ENCODE measurements around the gene GPR153. TPM values are rescaled to one million over a fixed set of nuclear protein-coding genes. Genes with fewer than 3 reads are reported as not detected.
"Not testable (repeated sequence)": the region's sequence is repeated elsewhere in the genome, so short reads cannot be mapped to it uniquely, and the experiment has no call there.

Gene GPR153
- total and polyA plus RNA-seq, 10 donors = 2.1 to 26.6 (median 12.4) TPM

GRCh38 chr1:6308449-6308848, 47.6 kb upstream of the GPR153 start:
- H3K27ac ChIP-seq = no peak overlapping the region
- no peaks in the 10 kb centered on the region for H3K27me3 ChIP-seq (replicated peaks in 1 of 7)
- no peak overlapping the region for H3K4me3 ChIP-seq
- no peak for DNase-seq
- peaks cover 0 to under 1% (median 0%) of the 10 kb centered on the region in 6 donors for H3K36me3 ChIP-seq
- intact Hi-C loops (cut with DNase I; ENCODE audit: low total_unique reads) = no loop called here
- 90 to 95% (median 92%) methylated on average over 13 of the region's 13 CpGs for WGBS, 5 donors
- no peaks in the 10 kb centered on the region for H3K4me1 ChIP-seq
- TF ChIP-seq CTCF (IDR thresholded peaks at IDR 0.05 in 8 of 11, conservative IDR thresholded peaks at IDR 0.05 in 3 of 11) (no peak), POLR2AphosphoS5 (IDR thresholded peaks at IDR 0.05) (no peak), POLR2A (IDR thresholded peaks at IDR 0.05) (no peak)
- peaks cover 0 to 6% (median 0%) of the 10 kb centered on the region in 8 donors for H3K9me3 ChIP-seq

GRCh38 chr1:6307682-6308081, 46.8 kb upstream of the GPR153 start:
- H3K9me3 ChIP-seq; H3K4me1 ChIP-seq; intact Hi-C loops (cut with DNase I; ENCODE audit: low total_unique reads); H3K36me3 ChIP-seq; H3K27ac ChIP-seq; H3K4me3 ChIP-seq; DNase-seq; H3K27me3 ChIP-seq (replicated peaks in 1 of 7): not testable (repeated sequence)
- 78 to 92% (median 88%) methylated on average over 7 of the region's 7 CpGs for WGBS, 5 donors

GRCh38 chr1:6307099-6307498, 46.2 kb upstream of the GPR153 start:
- no peaks in the 10 kb centered on the region for H3K27me3 ChIP-seq (replicated peaks in 1 of 7)
- H3K36me3 ChIP-seq = no peaks in the 10 kb centered on the region
- intact Hi-C loops (cut with DNase I; ENCODE audit: low total_unique reads) = no loop called here
- H3K9me3 ChIP-seq = peaks cover 0 to 6% (median 0%) of the 10 kb centered on the region in 8 donors
- H3K4me1 ChIP-seq = no peaks in the 10 kb centered on the region
- TF ChIP-seq POLR2AphosphoS5 (IDR thresholded peaks at IDR 0.05) (no peak), POLR2A (IDR thresholded peaks at IDR 0.05) (no peak), CTCF (IDR thresholded peaks at IDR 0.05 in 8 of 11, conservative IDR thresholded peaks at IDR 0.05 in 3 of 11) (no peak)
- DNase-seq = no peak
- no peak overlapping the region for H3K27ac ChIP-seq
- whole genome bisulfite sequencing, 5 donors = 94 to 98% (median 96%) methylated on average over 15 of the region's 15 CpGs
- no peak overlapping the region for H3K4me3 ChIP-seq

GRCh38 chr1:6303397-6304012, 42.6 kb upstream of the GPR153 start:
- H3K4me1 ChIP-seq = no peaks in the 10 kb centered on the region
- H3K27ac ChIP-seq = no peak overlapping the region
- H3K36me3 ChIP-seq = no peaks in the 10 kb centered on the region
- 87 to 96% (median 91%) methylated on average over 13 to 15 of the region's 15 CpGs for WGBS, 5 donors
- H3K9me3 ChIP-seq = peaks cover 0 to 6% (median 0%) of the 10 kb centered on the region in 8 donors
- TF ChIP-seq POLR2A (IDR thresholded peaks at IDR 0.05) (no peak), CTCF (IDR thresholded peaks at IDR 0.05 in 8 of 11, conservative IDR thresholded peaks at IDR 0.05 in 3 of 11) (no peak), POLR2AphosphoS5 (IDR thresholded peaks at IDR 0.05) (no peak)
- no peak overlapping the region for H3K4me3 ChIP-seq
- no peak for DNase-seq
- H3K27me3 ChIP-seq (replicated peaks in 1 of 7) = no peaks in the 10 kb centered on the region
- intact Hi-C loops (cut with DNase I; ENCODE audit: low total_unique reads) = no loop called here
